Loucy (cell line): Measurements from ENCODE around the gene NKIRAS1.

Source experiments
- CTCF ChIP-seq: fragments of 200-600 bp; sonication (generic); conservative IDR thresholded peaks from 2 replicates; pipeline ENCODE4 v1.5.1; 2014; ENCODE audit warnings: mild to moderate bottlenecking, antibody characterized with exemption, low read length
- EZH2phosphoT487 ChIP-seq: fragments of 200-600 bp; IDR thresholded peaks from 2 replicates; pipeline ENCODE4 v1.6.1; 2018; ENCODE audit warnings: antibody characterized with exemption, mild to moderate bottlenecking, moderate library complexity, borderline replicate concordance

- TF ChIP-seq CTCF (no peak), EZH2phosphoT487 (no peak)
These were observed 7.4 kb downstream of the NKIRAS1 start for GRCh38 chr3:23909341-23909740.
